LoVo (cell line): ENCODE measurements around the gene STEAP4.

Experiments used
- DNase-seq: peaks from one replicate; pipeline ENCODE4 v3.0.0-alpha.2; 2016; ENCODE audit warnings: low spot score

STEAP4 gene

DNA sequence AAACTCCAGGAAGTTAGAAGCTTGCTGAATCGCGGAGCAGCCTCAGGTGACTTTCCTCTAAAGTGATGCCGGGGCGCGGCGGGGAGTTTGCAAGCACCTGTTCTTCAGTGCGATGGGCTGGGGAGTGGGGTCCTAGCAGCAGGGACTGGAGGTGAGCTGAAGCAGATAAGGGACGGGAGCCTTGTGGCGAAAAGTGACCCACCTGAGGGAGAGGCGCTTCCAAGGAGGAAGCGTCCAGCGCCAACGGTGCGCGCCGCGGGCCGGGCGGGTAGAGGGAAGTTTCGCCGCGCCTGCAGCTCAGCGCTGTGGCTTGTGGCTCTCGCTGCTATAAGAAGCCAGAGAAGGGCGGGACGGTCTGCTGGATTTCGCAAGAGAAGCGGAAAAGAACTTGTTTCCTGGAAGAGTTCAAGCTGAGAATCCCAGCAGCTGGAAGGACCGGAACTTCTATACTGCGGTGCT, at the start of gene STEAP4:
Gene STEAP4, minus strand, starts transcription at position 305 of the 459 bp plus-strand sequence. CDS start 22,625 bp downstream, outside the sequence.
- peak; percentile 85 for DNase-seq

DNA sequence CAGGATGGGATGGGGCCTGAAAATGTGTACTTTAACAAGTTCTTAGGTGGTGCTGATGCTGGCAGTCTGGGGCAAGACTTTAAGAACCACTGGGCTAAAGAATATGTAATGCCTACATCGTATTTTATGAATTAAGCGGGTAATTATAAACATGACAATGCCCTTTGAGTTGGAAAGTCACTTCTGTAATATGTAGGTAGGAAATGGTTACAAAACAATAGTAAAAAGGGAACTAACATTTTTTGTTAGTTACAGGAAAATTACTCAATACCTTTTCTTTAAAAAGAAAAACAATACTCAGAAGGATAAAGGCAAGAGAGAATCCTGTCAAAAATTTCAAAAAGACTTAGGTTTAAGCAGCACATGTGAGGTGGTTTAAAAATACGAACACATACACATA, 48.3 kb upstream of the STEAP4 start:
- no peak for DNase-seq

GRCh38 chr7:88350118-88350517, 43.4 kb upstream of the STEAP4 start:
- DNase-seq: no peak

GRCh38 chr7:88347517-88347916, 40.8 kb upstream of the STEAP4 start:
- DNase-seq: no peak

DNA sequence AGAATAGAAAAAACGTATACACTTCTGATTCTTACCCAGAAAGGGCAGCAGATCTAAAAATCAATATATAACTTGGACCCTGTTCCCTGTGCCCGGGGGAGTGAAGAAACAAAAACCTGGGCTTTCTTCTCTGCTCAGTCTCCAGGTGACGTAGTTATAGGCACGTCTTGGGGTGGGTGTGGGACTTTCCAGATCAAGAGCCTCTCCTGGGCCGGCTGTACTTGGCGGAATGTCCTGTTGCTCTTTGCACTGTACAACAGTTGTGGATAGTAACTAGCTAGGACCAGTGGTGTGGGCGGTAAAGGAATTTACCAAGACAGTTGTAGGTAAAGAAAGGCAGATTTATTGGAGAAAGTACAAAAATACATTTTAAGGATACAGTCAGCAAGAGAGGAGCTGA, 40.4 kb upstream of the STEAP4 start:
- no peak for DNase-seq

GRCh38 chr7:88346357-88346756, 39.7 kb upstream of the STEAP4 start:
- no peak for DNase-seq

DNA sequence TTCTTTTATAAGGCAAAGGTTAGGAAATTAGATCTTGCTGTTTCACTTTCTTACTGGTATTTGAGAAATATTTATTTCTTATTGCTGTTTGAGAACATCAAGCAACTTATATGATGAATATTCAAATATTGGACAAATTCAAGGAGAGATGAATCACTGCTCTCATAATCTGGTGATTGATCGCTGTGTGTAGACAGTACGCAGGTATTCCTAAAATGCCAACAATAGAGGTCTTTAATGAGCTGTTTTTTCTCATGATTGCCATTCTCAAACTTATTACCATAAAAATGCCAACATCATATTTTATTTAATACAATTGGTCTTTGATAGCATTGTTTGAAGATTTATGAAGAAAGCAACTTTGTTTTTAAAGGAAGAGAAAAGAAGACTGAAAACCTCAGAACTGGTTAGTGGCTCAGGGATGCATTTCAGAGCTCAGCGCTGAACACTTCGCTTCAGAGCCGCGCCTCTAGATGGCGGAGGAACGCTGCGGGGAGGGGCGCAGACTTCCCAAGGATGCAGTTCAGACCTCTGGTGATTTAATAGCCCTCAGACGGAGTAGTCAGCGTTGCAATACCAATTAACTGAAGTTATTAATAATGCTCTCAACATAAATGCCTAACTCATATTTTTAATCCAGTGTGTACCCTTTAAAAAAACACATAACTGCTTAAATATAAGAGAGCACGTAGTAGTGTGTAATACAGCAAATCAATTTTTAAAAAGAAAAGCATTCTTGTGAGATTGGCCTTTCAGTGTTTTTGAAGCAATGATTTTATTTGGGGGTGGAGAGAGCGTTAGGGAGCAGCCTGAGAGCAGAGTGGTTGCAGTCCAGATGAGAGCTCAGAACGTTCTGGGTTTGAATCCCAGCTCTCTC, 38.5 kb upstream of the STEAP4 start:
- DNase-seq: peak; percentile 23

- no peak for DNase-seq
Measured at GRCh38 chr7:88344271-88344670, 37.6 kb upstream of the STEAP4 start.

DNA sequence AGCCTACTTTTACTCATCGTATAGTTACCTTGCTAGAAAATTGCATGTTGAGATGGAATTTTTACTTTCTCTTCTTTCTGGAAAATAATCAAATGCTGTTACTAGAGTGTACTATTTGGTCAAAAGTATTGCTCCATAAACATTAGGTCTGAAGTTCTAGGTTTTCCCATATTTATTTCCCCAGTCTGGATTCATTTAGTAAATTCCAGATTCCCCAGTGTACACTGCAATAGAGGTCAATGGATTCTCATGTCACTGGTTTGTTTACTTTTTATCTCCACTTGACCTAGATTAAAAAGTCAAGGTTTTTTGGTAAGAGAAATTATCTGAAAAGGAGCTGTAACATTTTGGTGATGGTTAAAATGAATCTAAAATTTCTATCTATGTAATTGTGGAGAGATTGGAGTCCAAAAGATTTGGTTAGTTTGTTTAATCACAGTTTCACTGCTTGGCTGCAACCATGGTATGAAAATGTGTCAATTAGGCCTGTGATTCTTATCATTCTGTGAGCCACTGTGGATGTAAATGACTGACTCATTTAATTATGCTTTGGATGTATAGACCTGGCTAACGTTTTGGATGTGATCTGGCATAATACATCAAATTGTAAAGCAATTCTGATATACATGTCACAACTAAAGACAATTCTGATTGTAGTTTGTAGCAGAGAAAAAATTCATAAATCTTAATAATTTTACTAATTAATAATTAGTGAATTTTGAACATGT, 32.7 kb upstream of the STEAP4 start:
- DNase-seq: no peak

- DNase-seq: no peak
Measured at GRCh38 chr7:88338503-88338902, 31.8 kb upstream of the STEAP4 start.

DNA sequence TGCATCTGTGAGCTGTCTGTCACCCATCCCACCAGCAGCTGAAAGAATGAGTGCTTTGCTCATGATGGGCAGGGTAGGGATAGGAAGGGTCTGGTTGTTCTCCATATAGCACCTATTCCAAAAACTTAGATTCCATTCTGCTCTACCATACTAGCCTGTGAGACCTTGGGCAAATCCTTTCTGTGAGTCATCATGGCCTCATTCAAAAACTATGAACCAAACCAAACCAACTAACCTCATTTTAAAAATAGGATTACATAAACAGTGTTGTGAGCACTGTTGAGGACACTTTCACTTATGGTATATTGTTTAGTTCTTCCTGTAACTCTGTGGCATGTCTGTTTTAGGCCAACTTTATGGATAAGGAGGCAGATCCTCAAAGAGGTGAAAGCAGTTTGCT, 30.9 kb upstream of the STEAP4 start:
- no peak for DNase-seq

DNA sequence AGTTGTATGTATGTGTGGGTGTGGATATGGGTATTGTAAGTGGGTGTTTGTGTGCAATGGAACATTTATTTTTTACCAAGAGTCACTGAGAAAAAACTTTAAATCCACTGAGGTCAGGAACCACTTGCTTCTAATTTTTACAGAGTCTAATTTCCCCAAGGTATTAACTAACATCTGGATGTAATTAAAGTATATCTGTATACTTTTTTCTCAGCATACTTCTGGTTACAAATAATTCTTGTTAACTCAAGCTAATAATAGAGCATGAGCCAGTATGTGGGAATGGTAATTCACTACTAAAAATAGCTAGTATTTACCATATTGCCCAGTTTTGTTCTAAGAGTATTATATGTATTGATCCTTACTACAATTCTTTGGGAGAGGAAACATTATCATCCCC, 24.6 kb upstream of the STEAP4 start:
- no peak for DNase-seq

DNA sequence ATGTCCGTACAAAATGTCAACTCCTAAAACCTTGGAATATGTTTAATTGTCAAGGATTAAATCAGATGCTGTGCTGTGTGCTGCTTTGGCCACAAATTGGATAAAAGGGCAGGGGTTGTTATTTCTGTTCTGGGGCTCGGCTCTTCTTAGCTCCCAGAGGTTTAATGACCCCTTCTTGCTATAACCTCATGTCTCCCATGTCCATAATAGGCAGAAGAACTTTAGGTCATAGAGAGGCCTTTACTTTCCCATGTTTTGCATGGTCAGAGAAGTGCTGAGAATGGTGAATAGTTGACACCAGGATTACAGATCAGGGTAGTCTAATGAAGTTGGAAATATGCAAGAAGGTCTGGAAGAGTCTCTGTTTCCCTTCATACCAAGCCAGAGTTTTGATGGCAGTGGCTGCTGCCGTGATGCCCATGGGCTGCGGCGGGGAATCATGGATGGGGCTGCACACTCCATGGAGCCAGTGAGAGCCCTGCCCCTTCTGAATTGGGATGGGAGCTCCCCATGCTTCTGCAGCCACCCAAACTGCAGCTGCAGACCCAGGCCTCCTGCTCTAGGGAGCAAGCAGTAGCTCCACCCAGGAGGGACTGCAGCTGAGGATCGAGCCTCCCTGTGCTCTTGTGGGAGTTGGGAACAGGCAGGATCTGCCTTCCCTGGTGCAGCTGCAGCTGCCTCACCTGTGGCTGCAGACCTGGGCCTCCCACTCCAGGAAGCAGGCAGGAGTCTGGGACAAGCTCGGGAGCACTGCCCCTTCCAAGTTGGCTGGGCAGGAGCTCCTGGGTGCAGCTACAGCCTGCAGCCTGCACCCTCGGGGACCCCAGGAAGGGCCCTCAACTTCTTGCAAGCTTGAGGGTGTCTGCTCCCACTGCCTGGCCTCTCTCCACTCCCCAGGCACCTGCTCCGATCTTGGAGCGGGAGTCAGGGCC, 23.1 kb upstream of the STEAP4 start:
- DNase-seq: no peak

DNA sequence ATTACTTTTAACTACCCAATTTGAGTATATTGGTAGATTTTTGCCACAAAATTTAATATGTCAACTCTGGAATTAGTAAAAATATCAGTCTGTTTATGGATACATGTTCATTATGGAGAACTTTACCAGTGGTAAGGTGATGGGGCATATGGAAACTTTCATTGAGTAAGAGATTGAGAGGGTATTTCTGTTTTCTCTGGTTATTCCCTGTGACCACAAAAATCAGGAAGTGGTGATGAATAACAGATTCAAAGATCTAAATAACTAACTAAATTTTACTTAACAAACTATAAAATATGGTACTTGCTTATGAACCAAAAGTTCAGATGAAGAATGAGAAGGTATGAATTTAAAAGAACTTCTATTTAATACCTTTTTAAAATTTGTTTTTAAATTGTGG, 22.1 kb upstream of the STEAP4 start:
- no peak for DNase-seq

DNA sequence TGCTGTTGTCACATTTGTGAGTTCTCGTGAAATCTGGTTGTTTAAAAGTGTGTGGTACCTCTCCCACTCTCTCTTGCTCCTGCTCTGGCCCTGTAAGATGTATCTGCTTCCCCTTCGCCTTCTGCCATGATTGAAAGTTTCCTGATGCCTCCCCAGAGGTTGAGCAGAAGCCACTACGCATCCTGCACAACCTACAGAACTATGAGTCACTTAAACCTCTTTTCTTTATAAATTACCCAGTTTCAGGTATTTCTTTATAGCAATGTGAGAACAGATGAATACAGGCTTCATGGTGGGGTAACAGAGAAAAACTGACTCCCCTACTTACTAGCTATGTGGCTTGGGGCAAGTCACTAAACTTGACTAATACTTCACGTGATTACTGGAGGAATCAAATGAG, 18.0 kb upstream of the STEAP4 start:
- DNase-seq: no peak

- peak; percentile 22 for DNase-seq
Measured at GRCh38 chr7:88322151-88322550, 15.5 kb upstream of the STEAP4 start.

DNA sequence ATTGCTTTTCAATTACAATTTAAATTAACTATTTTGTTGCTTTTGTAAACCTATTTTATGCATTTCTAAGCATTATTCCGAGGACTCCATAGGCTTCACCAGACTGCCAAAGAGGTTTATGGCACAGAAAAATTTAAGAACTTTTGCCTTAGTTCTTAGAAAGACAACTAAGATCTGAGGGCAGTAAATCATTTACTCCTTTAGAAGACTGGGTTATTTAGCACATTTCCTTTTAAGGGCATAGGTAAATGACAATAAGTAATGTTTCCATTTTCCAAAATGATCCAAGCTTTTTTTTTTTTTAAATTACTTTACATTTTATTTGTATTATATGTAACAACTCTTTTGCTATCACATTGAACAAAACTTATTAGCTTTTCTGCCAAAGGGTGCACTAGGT, 15.0 kb upstream of the STEAP4 start:
- DNase-seq: no peak

DNA sequence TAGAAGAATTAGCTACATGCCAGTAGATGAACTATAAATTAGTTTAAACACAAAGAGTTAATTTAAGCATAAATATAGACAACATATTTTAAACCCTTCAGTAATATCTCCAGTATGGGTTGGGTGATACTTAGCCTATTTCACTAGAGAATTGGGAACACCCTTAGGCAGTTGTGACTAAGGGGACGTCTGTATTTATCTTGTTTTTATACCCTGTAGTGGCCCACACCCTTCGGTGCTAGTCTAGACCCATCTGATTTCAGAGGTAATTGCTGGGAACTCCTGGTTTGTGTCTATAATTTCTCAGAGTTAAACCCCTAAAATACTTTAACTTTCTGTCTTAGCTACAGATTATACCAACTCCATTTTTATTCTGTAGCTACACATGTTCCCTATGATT, 11.5 kb upstream of the STEAP4 start:
- DNase-seq: no peak

DNA sequence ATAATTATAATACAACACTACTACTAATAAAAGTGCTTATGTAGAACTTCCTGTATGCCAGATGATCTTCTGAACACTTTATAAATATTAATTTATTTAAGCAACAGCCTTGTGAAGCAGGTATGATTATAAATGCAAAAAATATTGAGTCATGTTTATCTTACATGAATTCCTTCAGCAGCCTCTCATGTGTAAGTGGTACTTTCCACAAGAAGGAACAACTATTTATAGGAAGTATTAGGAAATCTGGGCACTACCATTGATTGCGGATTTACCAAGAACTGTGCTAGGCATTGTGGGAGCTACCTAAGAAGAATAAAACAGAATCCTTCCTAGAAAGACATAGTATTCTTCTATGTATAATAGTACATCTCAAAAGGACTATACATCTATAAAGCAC, 10.7 kb upstream of the STEAP4 start:
- no peak for DNase-seq

DNA sequence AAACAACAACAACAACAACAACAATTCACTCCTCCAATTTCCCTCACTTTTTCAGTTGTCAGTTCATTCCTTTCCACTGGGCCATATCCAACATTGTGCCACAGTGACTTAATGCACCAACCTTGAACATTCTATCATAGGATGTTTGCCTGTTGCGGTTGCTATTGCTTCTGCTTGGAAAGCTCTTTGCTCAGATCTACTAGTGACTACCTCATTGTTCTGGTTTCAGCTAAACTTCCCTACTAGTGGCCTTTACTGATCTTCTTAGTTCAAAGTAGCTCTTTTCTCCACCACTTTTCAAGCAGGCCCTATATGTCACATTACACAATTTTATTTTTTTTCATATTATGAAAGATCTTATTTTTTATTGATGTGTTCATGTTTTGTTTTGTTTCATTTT, 9.8 kb upstream of the STEAP4 start:
- DNase-seq: no peak

DNA sequence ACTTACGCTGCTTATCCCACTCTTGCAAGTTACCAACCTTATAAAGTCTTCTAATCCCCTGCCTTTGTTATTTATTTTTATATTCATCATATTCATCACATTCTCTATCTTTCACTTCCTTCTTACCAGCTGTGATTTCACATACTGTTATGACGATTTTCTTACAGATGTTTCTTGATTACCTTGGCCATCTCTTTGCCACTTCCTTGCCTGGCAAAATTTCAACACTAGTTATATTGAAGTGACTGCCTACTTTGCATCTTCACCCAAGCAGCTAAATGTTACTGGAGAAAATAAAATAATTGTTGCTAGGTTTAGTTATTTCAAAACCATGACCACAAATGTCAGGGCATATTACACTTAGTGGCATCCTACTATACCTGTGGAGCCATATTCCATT, 8.8 kb upstream of the STEAP4 start:
- no peak for DNase-seq

GRCh38 chr7:88314061-88314491, 7.4 kb upstream of the STEAP4 start:
- DNase-seq: no peak
